CD4-positive, CD25-positive, alpha-beta regulatory T cell (primary cell): ENCODE results near the gene DDX1. TPM values are rescaled to one million over a fixed set of nuclear protein-coding genes. Genes with fewer than 3 reads are reported as not detected.

Experiments
- ATAC-seq, 2 donors: fragments of 150-1000 bp; cut with Tn5 transposase; one replicate each; pipeline ENCODE4 v1.10.0; 2021; ENCODE audit warnings: low read depth in 2 of 2, moderate number of reproducible peaks in 2 of 2, moderate library complexity in 1 of 2
- DNase-seq, 3 donors: peaks; one replicate each; pipeline versions ENCODE4 v3.0.0 to v3.0.0-alpha.2; 2012 to 2022; ENCODE audit warnings: mixed read lengths in 1 of 3
- H3K27ac ChIP-seq: one replicate; pipeline ENCODE4 v1.7.0; 2013; ENCODE audit warnings: mild to moderate bottlenecking, low read length; ENCODE audit not compliant: insufficient read depth, poor library complexity, severe bottlenecking
- H3K27me3 ChIP-seq: one replicate; pipeline ENCODE4 v1.7.0; 2013; ENCODE audit warnings: low read length; ENCODE audit not compliant: control insufficient read depth, insufficient read depth
- H3K36me3 ChIP-seq: one replicate; pipeline ENCODE4 v1.7.0; 2013; ENCODE audit warnings: mild to moderate bottlenecking, low read length, moderate library complexity; ENCODE audit not compliant: control insufficient read depth, insufficient read depth
- H3K4me1 ChIP-seq: 2 replicates; pipeline ENCODE4 v1.7.0; 2013; ENCODE audit warnings: mild to moderate bottlenecking, low read length; ENCODE audit not compliant: insufficient read depth, control insufficient read depth, poor library complexity, severe bottlenecking
- H3K4me3 ChIP-seq: one replicate; pipeline ENCODE4 v1.7.0; 2013; ENCODE audit warnings: low read depth, mild to moderate bottlenecking, low read length, moderate library complexity
- H3K9me3 ChIP-seq, 2 experiments: 1 replicate in 1 of 2; 2 replicates in 1 of 2; pipeline ENCODE4 v1.7.0; 2013; ENCODE audit warnings: low read length in 2 of 2, mild to moderate bottlenecking in 1 of 2, moderate library complexity in 1 of 2; ENCODE audit not compliant: control insufficient read depth in 2 of 2
- H3K27ac Mint-ChIP-seq, 3 donors: one replicate each; pipeline ENCODE4 v1.8.0; 2020 to 2022; ENCODE audit warnings: mild to moderate bottlenecking in 3 of 3, mixed read lengths in 3 of 3, moderate library complexity in 2 of 3
- H3K27me3 Mint-ChIP-seq: one replicate; pipeline ENCODE4 v1.8.0; 2022; ENCODE audit warnings: mild to moderate bottlenecking, mixed read lengths
- H3K36me3 Mint-ChIP-seq: one replicate; pipeline ENCODE4 v1.8.0; 2020; ENCODE audit warnings: mixed read lengths
- H3K4me1 Mint-ChIP-seq, 4 donors: one replicate each; pipeline ENCODE4 v1.8.0; 2020 to 2022; ENCODE audit warnings: mixed read lengths in 4 of 4, mild to moderate bottlenecking in 1 of 4
- H3K4me3 Mint-ChIP-seq, 4 donors: one replicate each; pipeline ENCODE4 v1.8.0; 2020 to 2022; ENCODE audit warnings: mild to moderate bottlenecking in 4 of 4, mixed read lengths in 4 of 4, moderate library complexity in 3 of 4
- H3K9me3 Mint-ChIP-seq, 7 donors: one replicate each; pipeline ENCODE4 v1.8.0; 2020 to 2022; ENCODE audit warnings: mixed read lengths in 7 of 7, mild to moderate bottlenecking in 3 of 7, moderate library complexity in 2 of 7
- polyA plus RNA-seq, 4 donors: library from polyadenylated mRNA; unstranded; fragments of 300-500 nt; fragmentation: Illumina TruSeq; gene quantifications; one replicate each; pipeline ENCODE4 v1.2.3, GENCODE V29; 2021
- total RNA-seq: library from RNA; stranded (reverse); gene quantifications from one replicate; pipeline ENCODE4 v1.2.3, GENCODE V29; 2022

The DDX1 gene
- total and polyA plus RNA-seq, 5 donors from 2014 or later: 34.2 to 48.6 (median 41.7) TPM

- Mint-ChIP-seq H3K9me3 (no peaks in the 10 kb centered on the region), H3K27me3 (no peaks in the 10 kb centered on the region), H3K4me3 (no peak overlapping the region), H3K36me3 (peaks cover 13% of the 10 kb centered on the region), H3K4me1 (peaks cover 0 to 11% (median 9%) of the 10 kb centered on the region in 4 donors), H3K27ac (no peak overlapping the region)
- H3K27ac ChIP-seq: no peak overlapping the region
- no peaks in the 10 kb centered on the region for H3K27me3 ChIP-seq
- no peaks in the 10 kb centered on the region for H3K4me1 ChIP-seq
- no peaks in the 10 kb centered on the region for H3K9me3 ChIP-seq
- ATAC-seq: no peak
- H3K36me3 ChIP-seq: peaks cover 66% of the 10 kb centered on the region
- no peak overlapping the region for H3K4me3 ChIP-seq
- DNase-seq: no peak
Observed at GRCh38 chr2:15616429-15616828, 24.8 kb downstream of the DDX1 start.

DNA sequence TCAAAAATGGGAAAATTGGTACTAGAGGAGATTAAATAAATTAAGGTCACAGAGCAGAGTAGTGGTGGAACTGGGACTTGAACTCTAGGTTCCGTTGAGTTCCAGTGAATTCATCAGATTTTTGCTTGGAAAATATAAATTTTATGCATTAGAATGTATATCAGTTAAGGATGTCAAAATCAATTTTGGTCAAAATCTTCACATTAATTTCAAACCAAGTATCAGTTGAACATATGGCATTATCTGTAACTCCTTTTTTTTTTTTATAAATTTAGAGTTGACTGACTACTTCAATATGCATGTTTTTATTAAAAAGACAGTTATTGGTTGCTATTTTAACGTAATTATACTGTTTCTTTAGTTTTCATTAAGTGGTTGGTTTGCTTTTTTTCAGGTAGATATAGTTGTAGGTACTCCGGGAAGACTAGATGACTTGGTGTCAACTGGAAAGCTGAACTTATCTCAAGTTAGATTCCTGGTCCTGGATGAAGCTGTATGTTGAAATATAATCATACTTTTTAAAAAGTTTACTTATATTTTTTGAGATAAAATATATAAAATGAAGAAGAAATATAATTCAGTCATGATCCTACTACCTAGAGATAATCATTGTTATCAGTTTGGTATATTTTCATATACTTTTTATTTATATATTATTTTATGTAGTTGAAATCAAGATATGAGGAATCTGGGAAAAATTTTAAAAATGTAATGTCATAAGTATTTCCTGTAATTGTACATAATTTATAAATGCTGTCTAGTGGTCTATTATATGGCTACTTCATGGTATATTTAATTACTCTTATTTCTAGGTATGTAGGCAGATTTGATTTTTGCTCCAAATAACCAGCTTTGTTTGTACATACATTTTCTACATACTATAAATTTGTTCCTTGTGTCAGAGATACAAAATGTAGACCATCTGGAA is 25.4 kb downstream of the DDX1 start:
- no peak overlapping the region for H3K27ac ChIP-seq
- H3K27ac Mint-ChIP-seq: no peak overlapping the region
- no peaks in the 10 kb centered on the region for H3K27me3 Mint-ChIP-seq
- H3K9me3 ChIP-seq: no peaks in the 10 kb centered on the region
- DNase-seq (no peak), ATAC-seq (no peak)
- no peak overlapping the region for H3K4me3 ChIP-seq
- peaks cover 0 to 11% (median 9%) of the 10 kb centered on the region in 4 donors for H3K4me1 Mint-ChIP-seq
- no peak overlapping the region for H3K4me3 Mint-ChIP-seq
- no peaks in the 10 kb centered on the region for H3K4me1 ChIP-seq
- peaks cover 72% of the 10 kb centered on the region for H3K36me3 ChIP-seq
- no peaks in the 10 kb centered on the region for H3K27me3 ChIP-seq
- H3K9me3 Mint-ChIP-seq: no peaks in the 10 kb centered on the region
- H3K36me3 Mint-ChIP-seq: peaks cover 14% of the 10 kb centered on the region

DNA sequence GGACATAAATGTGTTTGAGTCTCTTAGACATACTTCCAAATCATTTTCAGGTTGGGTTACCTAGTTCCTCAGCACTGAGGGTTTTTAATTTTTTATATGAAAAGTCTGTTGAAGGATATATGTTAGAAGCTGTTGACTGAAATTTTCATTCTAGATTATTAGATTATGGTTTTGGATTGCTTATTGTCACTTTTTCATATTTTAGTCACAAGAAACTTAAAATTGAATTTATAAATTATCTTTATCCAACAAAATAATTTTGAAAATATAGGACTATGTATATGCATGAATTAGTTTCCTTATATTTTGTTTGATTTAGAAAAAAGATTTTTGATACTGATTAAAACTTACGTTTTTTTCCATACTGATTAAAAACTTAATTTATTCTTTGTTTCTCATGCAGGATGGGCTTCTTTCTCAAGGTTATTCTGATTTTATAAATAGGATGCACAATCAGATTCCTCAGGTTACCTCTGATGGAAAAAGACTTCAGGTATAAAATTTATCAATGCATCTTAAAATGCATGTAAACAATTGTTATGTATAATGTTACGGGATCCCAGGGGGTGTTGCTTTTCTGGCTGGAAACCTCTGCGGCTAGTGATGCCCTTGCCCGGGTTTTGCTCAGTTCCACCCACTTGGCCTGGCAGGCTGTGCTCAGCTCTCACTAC is 26.2 kb downstream of the DDX1 start:
- H3K9me3 ChIP-seq: no peaks in the 10 kb centered on the region
- ATAC-seq (no peak), DNase-seq (no peak)
- Mint-ChIP-seq H3K27ac (no peak overlapping the region), H3K36me3 (peaks cover 21% of the 10 kb centered on the region), H3K27me3 (no peaks in the 10 kb centered on the region), H3K4me1 (peaks cover 0 to 13% (median 9%) of the 10 kb centered on the region in 4 donors), H3K4me3 (no peak overlapping the region), H3K9me3 (no peaks in the 10 kb centered on the region)
- no peak overlapping the region for H3K27ac ChIP-seq
- H3K4me3 ChIP-seq: no peak overlapping the region
- H3K36me3 ChIP-seq: peaks cover 80% of the 10 kb centered on the region
- no peaks in the 10 kb centered on the region for H3K4me1 ChIP-seq
- no peaks in the 10 kb centered on the region for H3K27me3 ChIP-seq

DNA sequence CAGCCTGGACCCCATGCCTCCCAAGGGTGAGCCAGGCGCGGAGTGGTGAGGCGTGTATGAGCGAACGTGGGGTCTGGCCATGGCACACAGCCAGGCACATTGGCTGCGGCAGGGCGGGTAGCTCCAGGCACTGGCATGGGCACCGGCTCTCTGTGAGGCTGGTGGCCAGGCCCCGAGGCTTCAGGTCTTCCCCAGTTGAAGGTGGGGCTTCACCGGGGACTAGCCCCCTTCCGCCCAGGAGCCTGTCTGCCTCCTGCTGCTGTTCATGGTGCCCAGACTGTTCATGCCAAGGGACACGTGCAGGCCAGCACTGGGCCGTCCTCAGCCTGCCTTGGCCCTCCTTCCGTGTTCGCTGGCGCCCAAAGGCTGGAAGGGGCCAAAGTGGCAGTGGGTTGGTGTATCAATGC is 26.8 kb downstream of the DDX1 start:
- peaks cover 22% of the 10 kb centered on the region for H3K36me3 Mint-ChIP-seq
- Histone ChIP-seq H3K36me3 (peaks cover 83% of the 10 kb centered on the region), H3K27me3 (no peaks in the 10 kb centered on the region)

GRCh38 chr2:15619076-15619475 is 27.4 kb downstream of the DDX1 start:
- Mint-ChIP-seq H3K27ac (no peak overlapping the region), H3K36me3 (peaks cover 26% of the 10 kb centered on the region), H3K4me3 (no peak overlapping the region), H3K27me3 (no peaks in the 10 kb centered on the region), H3K4me1 (peaks cover 0 to 13% (median 8%) of the 10 kb centered on the region in 4 donors), H3K9me3 (peaks cover 0 to 6% (median 0%) of the 10 kb centered on the region in 7 donors)
- Histone ChIP-seq H3K27ac (no peak overlapping the region), H3K4me3 (no peak overlapping the region), H3K4me1 (no peaks in the 10 kb centered on the region), H3K27me3 (no peaks in the 10 kb centered on the region), H3K36me3 (peaks cover 84% of the 10 kb centered on the region), H3K9me3 (no peaks in the 10 kb centered on the region)
- no peak for DNase-seq
- ATAC-seq: no peak

More for the DNA sequence above, 26.8 kb downstream of the DDX1 start:
- H3K4me1 Mint-ChIP-seq: peaks cover 0 to 13% (median 8%) of the 10 kb centered on the region in 4 donors
- no peak overlapping the region for H3K27ac Mint-ChIP-seq
- H3K27me3 Mint-ChIP-seq: no peaks in the 10 kb centered on the region
- no peak overlapping the region for H3K4me3 Mint-ChIP-seq
- ATAC-seq (no peak), DNase-seq (no peak)
- H3K9me3 Mint-ChIP-seq: peaks cover 0 to 2% (median 0%) of the 10 kb centered on the region in 7 donors
- H3K4me1 ChIP-seq: no peaks in the 10 kb centered on the region
- H3K4me3 ChIP-seq: no peak overlapping the region
- no peak overlapping the region for H3K27ac ChIP-seq
- H3K9me3 ChIP-seq: no peaks in the 10 kb centered on the region

- Histone ChIP-seq H3K4me1 (no peaks in the 10 kb centered on the region), H3K36me3 (peaks cover 85% of the 10 kb centered on the region), H3K9me3 (peaks cover 0 to 1% of the 10 kb centered on the region in 2 experiments), H3K27me3 (no peaks in the 10 kb centered on the region), H3K27ac (no peak overlapping the region), H3K4me3 (no peak overlapping the region)
- Mint-ChIP-seq H3K4me3 (no peak overlapping the region), H3K9me3 (peaks cover 0 to 8% (median 0%) of the 10 kb centered on the region in 7 donors), H3K27ac (no peak overlapping the region), H3K36me3 (peaks cover 30% of the 10 kb centered on the region), H3K27me3 (no peaks in the 10 kb centered on the region), H3K4me1 (peaks cover 0 to 13% (median 9%) of the 10 kb centered on the region in 4 donors)
- DNase-seq (no peak), ATAC-seq (no peak)
Observed at GRCh38 chr2:15619510-15619909, 27.8 kb downstream of the DDX1 start.

DNA sequence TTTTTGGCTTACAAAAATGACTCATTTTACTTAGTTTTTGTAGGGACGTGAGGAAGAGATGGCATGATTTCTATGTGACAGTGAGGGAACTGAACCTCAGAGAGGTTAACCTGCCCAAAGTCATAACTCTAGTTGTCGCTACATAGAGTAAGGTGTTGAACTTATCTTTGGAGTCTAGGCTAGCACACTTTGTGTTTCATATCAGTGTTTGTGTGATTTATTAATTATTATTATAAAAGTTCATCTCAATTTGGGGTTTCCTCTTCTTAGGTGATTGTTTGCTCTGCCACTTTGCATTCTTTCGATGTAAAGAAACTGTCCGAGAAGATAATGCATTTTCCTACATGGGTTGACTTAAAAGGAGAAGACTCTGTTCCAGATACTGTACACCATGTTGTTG is 28.3 kb downstream of the DDX1 start:
- Mint-ChIP-seq H3K36me3 (peaks cover 32% of the 10 kb centered on the region), H3K9me3 (peaks cover 0 to 8% (median 0%) of the 10 kb centered on the region in 7 donors), H3K27ac (no peak overlapping the region), H3K4me1 (peaks cover 0 to 12% (median 7%) of the 10 kb centered on the region in 4 donors), H3K4me3 (no peak overlapping the region), H3K27me3 (no peaks in the 10 kb centered on the region)
- Histone ChIP-seq H3K4me3 (no peak overlapping the region), H3K4me1 (no peaks in the 10 kb centered on the region), H3K36me3 (peaks cover 89% of the 10 kb centered on the region), H3K27me3 (no peaks in the 10 kb centered on the region), H3K9me3 (peaks cover 0 to 4% of the 10 kb centered on the region in 2 experiments), H3K27ac (no peak overlapping the region)
- ATAC-seq: no peak
- DNase-seq: no peak
